WTC11 (cell line): Measurements from ENCODE around the gene SH3RF2. TPM values are rescaled to one million over a fixed set of nuclear protein-coding genes. Genes with fewer than 3 reads are reported as not detected.

Source experiments
- ATAC-seq: fragments of 200-7000 bp; cut with Tn5 transposase; 2 replicates; pipeline ENCODE4 v1.10.0; 2021; ENCODE audit warnings: mild to moderate bottlenecking, moderate library complexity
- CTCF ChIA-PET: fragments of 300-600 bp; sonication (Branson Sonifier 250); formaldehyde crosslinking; loops from one replicate; lab custom pipeline; 2021; ENCODE audit warnings: antibody characterized with exemption; lab: Charles Lee
- POLR2A ChIA-PET: fragments of 350-600 bp; sonication (Branson Sonifier 250); formaldehyde crosslinking; loops from one replicate; lab custom pipeline; 2021; ENCODE audit warnings: antibody characterized with exemption; lab: Charles Lee
- DNase-seq: peaks from one replicate; pipeline ENCODE4 v3.0.0; 2021; ENCODE audit warnings: low spot score
- H3K27ac Mint-ChIP-seq: 2 replicates; pipeline ENCODE4 v1.8.0; 2021; ENCODE audit warnings: mixed read lengths
- H3K27me3 Mint-ChIP-seq: 2 replicates; pipeline ENCODE4 v1.8.0; 2021; ENCODE audit warnings: low read depth, mild to moderate bottlenecking, moderate library complexity, mixed read lengths
- H3K36me3 Mint-ChIP-seq: 2 replicates; pipeline ENCODE4 v1.8.0; 2021; ENCODE audit warnings: mixed read lengths
- H3K4me1 Mint-ChIP-seq: 2 replicates; pipeline ENCODE4 v1.8.0; 2022; ENCODE audit warnings: mixed read lengths
- H3K4me3 Mint-ChIP-seq: 2 replicates; pipeline ENCODE4 v1.8.0; 2021; ENCODE audit warnings: mild to moderate bottlenecking, moderate library complexity, mixed read lengths
- H3K9me3 Mint-ChIP-seq: 2 replicates; pipeline ENCODE4 v1.8.0; 2021; ENCODE audit warnings: mixed read lengths
- AFF4 ChIP-seq: sonication (generic); formaldehyde crosslinking; IDR thresholded peaks from 2 replicates; pipeline ENCODE4 v1.8.1; 2023; ENCODE audit warnings: mild to moderate bottlenecking, missing genetic modification reagents, borderline replicate concordance
- CREB1 ChIP-seq: sonication (generic); formaldehyde crosslinking; IDR thresholded peaks from 2 replicates; pipeline ENCODE4 v1.8.0; 2023; ENCODE audit warnings: mild to moderate bottlenecking, missing genetic modification reagents
- E2F5 ChIP-seq: sonication (generic); formaldehyde crosslinking; IDR thresholded peaks from 2 replicates; pipeline ENCODE4 v1.8.1; 2022; ENCODE audit warnings: mild to moderate bottlenecking, moderate library complexity, missing genetic modification reagents
- ELF4 ChIP-seq: sonication (generic); formaldehyde crosslinking; IDR thresholded peaks from 2 replicates; pipeline ENCODE4 v1.8.1; 2022; ENCODE audit warnings: low read depth, mild to moderate bottlenecking, moderate library complexity, missing genetic modification reagents
- ERG ChIP-seq: fragments of 250-450 bp; sonication (Bioruptor Pico); IDR thresholded peaks from 2 replicates; pipeline ENCODE4 v1.8.0; 2021; ENCODE audit warnings: mild to moderate bottlenecking
- FOXK1 ChIP-seq: sonication (generic); formaldehyde crosslinking; IDR thresholded peaks from 2 replicates; pipeline ENCODE4 v1.8.0; 2022; ENCODE audit warnings: mild to moderate bottlenecking, moderate library complexity, missing genetic modification reagents
- JUN ChIP-seq: sonication (generic); formaldehyde crosslinking; IDR thresholded peaks from 2 replicates; pipeline ENCODE4 v1.8.0; 2023; ENCODE audit warnings: mild to moderate bottlenecking, missing genetic modification reagents
- MXD4 ChIP-seq: fragments of 250-450 bp; sonication (Bioruptor Pico); IDR thresholded peaks from 2 replicates; pipeline ENCODE4 v1.8.0; 2021; ENCODE audit warnings: mild to moderate bottlenecking, moderate library complexity, borderline replicate concordance
- NFE2L1 ChIP-seq: sonication (generic); formaldehyde crosslinking; IDR thresholded peaks from 2 replicates; pipeline ENCODE4 v1.8.1; 2023; ENCODE audit warnings: missing genetic modification reagents
- NR2C2 ChIP-seq: sonication (generic); formaldehyde crosslinking; IDR thresholded peaks from 2 replicates; pipeline ENCODE4 v1.8.0; 2022; ENCODE audit warnings: mild to moderate bottlenecking, missing genetic modification reagents
- PRRX2 ChIP-seq: fragments of 250-450 bp; sonication (Bioruptor Pico); IDR thresholded peaks from 2 replicates; pipeline ENCODE4 v1.8.0; 2021; ENCODE audit warnings: mild to moderate bottlenecking
- TCF7 ChIP-seq: sonication (generic); formaldehyde crosslinking; IDR thresholded peaks from 2 replicates; pipeline ENCODE4 v1.8.0; 2022; ENCODE audit warnings: mild to moderate bottlenecking, low read depth, missing genetic modification reagents, moderate library complexity
- TEAD4 ChIP-seq: sonication (generic); formaldehyde crosslinking; IDR thresholded peaks from 2 replicates; pipeline ENCODE4 v1.8.0; 2022; ENCODE audit warnings: mild to moderate bottlenecking, missing genetic modification reagents
- TP53 ChIP-seq: sonication (generic); formaldehyde crosslinking; IDR thresholded peaks from 2 replicates; pipeline ENCODE4 v1.8.1; 2023; ENCODE audit warnings: mild to moderate bottlenecking, missing genetic modification reagents
- USF2 ChIP-seq: sonication (generic); formaldehyde crosslinking; IDR thresholded peaks from 2 replicates; pipeline ENCODE4 v1.8.1; 2023; ENCODE audit warnings: mild to moderate bottlenecking, missing genetic modification reagents, moderate library complexity
- ZMAT4 ChIP-seq: fragments of 250-450 bp; sonication (Bioruptor Pico); IDR thresholded peaks from 2 replicates; pipeline ENCODE4 v1.9.0; 2021; ENCODE audit warnings: mild to moderate bottlenecking
- ZNF138 ChIP-seq: sonication (generic); formaldehyde crosslinking; conservative IDR thresholded peaks from 2 replicates; pipeline ENCODE4 v1.8.1; 2022; ENCODE audit warnings: mild to moderate bottlenecking, moderate library complexity, missing genetic modification reagents
- ZNF512 ChIP-seq: sonication (generic); formaldehyde crosslinking; IDR thresholded peaks from 2 replicates; pipeline ENCODE4 v1.8.1; 2022; ENCODE audit warnings: missing genetic modification reagents, borderline replicate concordance
- ZNF532 ChIP-seq: fragments of 250-450 bp; sonication (Bioruptor Pico); IDR thresholded peaks from 2 replicates; pipeline ENCODE4 v1.9.0; 2021; ENCODE audit warnings: mild to moderate bottlenecking, borderline replicate concordance
- ZSCAN18 ChIP-seq: fragments of 250-450 bp; sonication (Bioruptor Pico); IDR thresholded peaks from 2 replicates; pipeline ENCODE4 v2.1.2; 2022; ENCODE audit warnings: mild to moderate bottlenecking, moderate library complexity
- total RNA-seq: library from RNA; stranded (reverse); gene quantifications from 3 replicates; pipeline ENCODE4 v1.2.3, GENCODE V29; 2021

Gene SH3RF2
- total RNA-seq, 1 experiment from 2014 or later, result 0.83 TPM

- TF ChIP-seq AFF4, result no peak
These were observed 21.0 kb downstream of the SH3RF2 start (continued) for GRCh38 chr5:145957388-145957787.

GRCh38 chr5:145958436-145958835 is 22.1 kb downstream of the SH3RF2 start:
- Mint-ChIP-seq H3K27ac (no peak overlapping the region), H3K27me3 (peaks cover 3% of the 10 kb centered on the region; the same call in 1 of the 2 replicates), H3K4me1 (peaks cover 8% of the 10 kb centered on the region), H3K36me3 (no peaks in the 10 kb centered on the region), H3K4me3 (no peak overlapping the region), H3K9me3 (no peaks in the 10 kb centered on the region; the same call in 1 of the 2 replicates)
- TF ChIP-seq TEAD4 (CRISPR knock-in tag), result no peak
- TF ChIP-seq ELF4 (CRISPR knock-in tag), result no peak
- TF ChIP-seq CREB1 (CRISPR knock-in tag), result no peak
- TF ChIP-seq ZNF138 (CRISPR knock-in tag), result no peak
- TF ChIP-seq JUN (CRISPR knock-in tag), result no peak
- TF ChIP-seq ZNF512 (CRISPR knock-in tag), result no peak
- no peak for TF ChIP-seq ZSCAN18 (CRISPR knock-in tag)
- TF ChIP-seq NR2C2, result no peak
- no peak for TF ChIP-seq ZMAT4 (CRISPR knock-in tag)
- no peak for TF ChIP-seq MXD4 (CRISPR knock-in tag)
- TF ChIP-seq USF2, result no peak
- ATAC-seq (no peak), DNase-seq (no peak)
- CTCF ChIA-PET, result no interaction called here
- POLR2A ChIA-PET, result no interaction called here

GRCh38 chr5:145960166-145960565 is 23.8 kb downstream of the SH3RF2 start:
- Mint-ChIP-seq H3K4me1 (peaks cover 8% of the 10 kb centered on the region), H3K9me3 (no peaks in the 10 kb centered on the region), H3K36me3 (no peaks in the 10 kb centered on the region), H3K27me3 (no peaks in the 10 kb centered on the region), H3K27ac (no peak overlapping the region), H3K4me3 (no peak overlapping the region)
- DNase-seq, result no peak
- no peak for ATAC-seq
- ChIA-PET CTCF (interaction anchor here (0.7 to 1.1 kb wide), 2 partner anchors 21 to 81 kb away, joined by 3 read pairs; no protein-coding TSS in a partner anchor), POLR2A (no interaction called here)
- TF ChIP-seq PRRX2 (CRISPR knock-in tag) (no peak), ZNF532 (no peak), ERG (CRISPR knock-in tag) (no peak), NFE2L1 (no peak), TP53 (CRISPR knock-in tag) (no peak), E2F5 (CRISPR knock-in tag) (no peak), TCF7 (CRISPR knock-in tag) (no peak), FOXK1 (no peak)
